Upper lobe of left lung (tissue), 4 donors: ENCODE results near the gene CYBC1.

Experiments
- EP300 ChIP-seq, 4 donors: sonication (generic); formaldehyde crosslinking; IDR thresholded peaks; one replicate each; pipeline ENCODE4 v1.5.1; 2017; ENCODE audit warnings: antibody characterized with exemption in 4 of 4, control low read depth in 2 of 4
- POLR2AphosphoS5 ChIP-seq, 2 donors: sonication (generic); formaldehyde crosslinking; IDR thresholded peaks; one replicate each; pipeline ENCODE4 v1.5.1; 2017; ENCODE audit warnings: antibody characterized with exemption in 2 of 2
- TF ChIP-seq, protein P1 (sequence below), 6 experiments: fragments of 450-650 bp in 4 of 6; fragments of 200-600 bp in 2 of 6; sonication (generic) in 2 of 6; IDR thresholded peaks; one replicate each; pipeline ENCODE4 v1.5.1; 2016 to 2019; ENCODE audit warnings: antibody characterized with exemption in 6 of 6

GRCh38 chr17:82397449-82398335 lies 52.9 kb downstream of the CYBC1 start:
- TF ChIP-seq POLR2AphosphoS5 (IDR thresholded peaks at IDR 0.05) (no peak), EP300 (IDR thresholded peaks at IDR 0.05) (no peak)
- TF ChIP-seq, protein P1, sequence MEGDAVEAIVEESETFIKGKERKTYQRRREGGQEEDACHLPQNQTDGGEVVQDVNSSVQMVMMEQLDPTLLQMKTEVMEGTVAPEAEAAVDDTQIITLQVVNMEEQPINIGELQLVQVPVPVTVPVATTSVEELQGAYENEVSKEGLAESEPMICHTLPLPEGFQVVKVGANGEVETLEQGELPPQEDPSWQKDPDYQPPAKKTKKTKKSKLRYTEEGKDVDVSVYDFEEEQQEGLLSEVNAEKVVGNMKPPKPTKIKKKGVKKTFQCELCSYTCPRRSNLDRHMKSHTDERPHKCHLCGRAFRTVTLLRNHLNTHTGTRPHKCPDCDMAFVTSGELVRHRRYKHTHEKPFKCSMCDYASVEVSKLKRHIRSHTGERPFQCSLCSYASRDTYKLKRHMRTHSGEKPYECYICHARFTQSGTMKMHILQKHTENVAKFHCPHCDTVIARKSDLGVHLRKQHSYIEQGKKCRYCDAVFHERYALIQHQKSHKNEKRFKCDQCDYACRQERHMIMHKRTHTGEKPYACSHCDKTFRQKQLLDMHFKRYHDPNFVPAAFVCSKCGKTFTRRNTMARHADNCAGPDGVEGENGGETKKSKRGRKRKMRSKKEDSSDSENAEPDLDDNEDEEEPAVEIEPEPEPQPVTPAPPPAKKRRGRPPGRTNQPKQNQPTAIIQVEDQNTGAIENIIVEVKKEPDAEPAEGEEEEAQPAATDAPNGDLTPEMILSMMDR (IDR thresholded peaks at IDR 0.05): no peak
